HG03097 (cell line): ENCODE results near the gene ADAMTS2.

Experiments used
- ATAC-seq: cut with Tn5 transposase; IDR thresholded peaks from one replicate; pipeline ENCODE4 v1.9.1; 2021; ENCODE audit not compliant: unreplicated experiment, low FRiP score

The ADAMTS2 gene

GRCh38 chr5:179168664-179169063 lies 176.6 kb downstream of the ADAMTS2 start:
- ATAC-seq: no peak

GRCh38 chr5:179167871-179168451 lies 177.3 kb downstream of the ADAMTS2 start:
- no peak for ATAC-seq

GRCh38 chr5:179166886-179167841 lies 178.1 kb downstream of the ADAMTS2 start:
- no peak for ATAC-seq

- ATAC-seq: no peak
Measured at GRCh38 chr5:179166171-179166885, 178.9 kb downstream of the ADAMTS2 start.

- ATAC-seq: no peak
Measured at GRCh38 chr5:179165421-179166170, 179.7 kb downstream of the ADAMTS2 start.

GRCh38 chr5:179164331-179165311 lies 180.6 kb downstream of the ADAMTS2 start:
- ATAC-seq: no peak

- no peak for ATAC-seq
Measured at GRCh38 chr5:179163236-179164155, 181.8 kb downstream of the ADAMTS2 start.

GRCh38 chr5:179162351-179163235 lies 182.7 kb downstream of the ADAMTS2 start:
- ATAC-seq: no peak

- no peak for ATAC-seq
Measured at GRCh38 chr5:179161901-179162300, 183.4 kb downstream of the ADAMTS2 start.

- no peak for ATAC-seq
Measured at GRCh38 chr5:179160584-179160983, 184.7 kb downstream of the ADAMTS2 start.

GRCh38 chr5:179158556-179158955 lies 186.7 kb downstream of the ADAMTS2 start:
- no peak for ATAC-seq

- no peak for ATAC-seq
Measured at GRCh38 chr5:179154991-179155955, 190.0 kb downstream of the ADAMTS2 start.

- no peak for ATAC-seq
Measured at GRCh38 chr5:179154346-179154990, 190.8 kb downstream of the ADAMTS2 start.

GRCh38 chr5:179153921-179154345 lies 191.3 kb downstream of the ADAMTS2 start:
- ATAC-seq: no peak

GRCh38 chr5:179153341-179153901 lies 191.8 kb downstream of the ADAMTS2 start:
- no peak for ATAC-seq
